ENCODE results near the gene APLP1.
"Not testable (repeated sequence)": the region's sequence is repeated elsewhere in the genome, so short reads cannot be mapped to it uniquely, and the experiment has no call there.

APLP1 gene

DNA sequence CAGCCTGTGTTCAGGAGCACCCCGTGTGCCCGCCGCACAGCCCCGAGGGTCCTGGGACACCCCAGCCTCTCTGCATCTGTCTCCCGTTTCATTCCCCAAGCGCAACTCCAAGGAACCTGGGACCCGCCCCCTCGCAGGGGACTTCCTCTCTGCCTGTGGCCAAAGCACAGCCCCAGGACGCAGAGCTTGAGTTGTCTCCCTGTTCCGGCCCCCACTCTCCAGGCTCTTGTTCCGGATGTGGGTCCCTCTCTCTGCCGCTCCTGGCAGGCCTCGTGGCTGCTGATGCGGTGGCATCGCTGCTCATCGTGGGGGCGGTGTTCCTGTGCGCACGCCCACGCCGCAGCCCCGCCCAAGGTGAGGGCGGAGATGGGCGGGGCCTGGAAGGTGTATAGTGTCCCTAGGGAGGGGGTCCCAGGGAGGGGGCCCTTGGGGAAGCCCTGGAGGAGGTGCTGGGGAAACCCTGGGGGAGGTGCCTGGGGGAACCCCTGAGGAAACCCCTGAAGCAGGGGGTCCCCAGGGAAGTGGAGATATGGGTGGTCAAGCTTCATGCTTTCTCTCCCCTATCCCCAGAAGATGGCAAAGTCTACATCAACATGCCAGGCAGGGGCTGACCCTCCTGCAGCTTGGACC is 35.3 kb downstream of the APLP1 start:
- DNase-seq (ENCODE audit: extremely low read depth in 1 of 2, low read depth in 1 of 2) = peak; percentile 78 to 85

DNA sequence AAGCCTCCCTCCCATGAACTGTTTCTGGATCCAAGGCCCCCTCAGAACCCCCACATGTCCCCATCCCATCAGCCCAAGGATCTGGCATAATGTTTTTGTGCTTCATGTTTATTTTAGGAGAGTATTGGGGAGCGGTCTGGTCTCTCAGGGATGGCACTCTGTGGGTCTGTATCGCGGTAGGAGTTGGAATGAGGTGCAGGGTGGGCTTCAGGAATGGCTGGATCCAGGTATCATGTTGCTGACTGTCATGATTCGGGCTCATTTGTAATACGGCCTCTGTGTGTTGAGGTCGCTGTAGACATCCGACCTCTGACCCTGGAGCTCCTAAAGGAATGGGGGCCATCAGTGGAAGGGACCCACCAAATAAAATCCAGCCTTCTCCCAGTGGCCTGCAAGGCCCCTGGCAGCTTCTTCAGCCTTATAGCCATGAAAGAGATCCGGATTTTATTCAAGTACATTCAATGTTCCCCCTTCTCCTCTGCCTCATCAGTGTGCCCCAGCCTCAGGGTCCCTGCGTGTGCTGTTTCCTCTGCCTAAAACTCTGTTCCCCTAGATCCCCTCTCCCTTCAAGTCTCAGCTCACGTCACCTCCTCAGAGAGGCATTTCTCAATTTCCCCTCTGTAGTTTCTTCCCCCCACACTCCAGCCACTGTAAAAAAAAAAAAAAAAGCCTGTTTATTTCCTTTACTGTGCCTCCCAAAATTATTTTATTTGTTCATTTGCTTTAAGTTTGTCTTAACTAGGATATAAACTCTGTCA is 36.1 kb downstream of the APLP1 start:
- no peak for DNase-seq (ENCODE audit: extremely low read depth in 1 of 2, low read depth in 1 of 2)

DNA sequence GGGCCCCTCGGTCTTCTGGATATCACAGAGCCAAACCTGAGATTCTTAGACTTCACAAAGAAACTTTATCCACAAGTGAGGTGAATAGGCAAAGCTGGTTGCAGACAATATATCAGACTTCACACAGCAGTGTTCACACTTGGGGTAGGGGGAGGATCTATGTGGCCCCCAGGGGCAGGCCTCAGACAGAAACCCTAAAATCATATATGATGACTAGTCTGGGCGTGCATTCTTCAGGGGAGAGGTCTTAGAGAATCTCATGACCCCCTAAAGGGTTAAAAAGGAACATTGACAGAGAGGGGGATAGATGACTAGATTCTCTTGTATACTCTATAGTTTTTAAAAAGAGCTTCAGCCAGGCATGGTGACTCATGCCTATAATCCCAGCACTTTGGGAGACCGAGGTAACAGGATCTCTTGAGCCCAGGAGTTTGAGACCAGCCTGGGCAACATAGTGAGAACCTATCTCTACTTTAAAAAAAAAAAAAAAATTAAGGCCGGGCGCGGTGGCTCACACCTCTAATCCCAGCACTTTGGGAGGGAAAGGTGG is 36.9 kb downstream of the APLP1 start:
- DNase-seq (ENCODE audit: extremely low read depth in 1 of 2, low read depth in 1 of 2) = no peak

DNA sequence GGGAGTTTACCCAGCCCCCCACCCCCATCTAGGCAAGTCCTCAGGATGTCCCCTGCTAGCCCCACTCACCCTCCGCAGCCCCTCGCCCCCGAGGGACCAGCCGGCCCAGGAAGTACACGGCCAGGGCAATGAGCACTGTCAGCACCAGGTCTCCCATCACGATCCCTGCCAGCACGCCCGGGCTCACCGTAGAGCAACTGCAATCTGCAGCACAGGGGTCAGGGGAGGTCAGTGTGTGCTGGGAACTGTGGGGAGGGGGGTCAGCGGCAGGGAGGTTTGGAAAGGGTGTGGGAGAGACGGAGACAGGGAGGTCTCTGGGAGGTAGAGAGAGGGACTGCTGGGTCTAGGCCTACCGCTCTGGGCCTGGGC is 39.0 kb downstream of the APLP1 start:
- no peak for DNase-seq (ENCODE audit: extremely low read depth in 1 of 2, low read depth in 1 of 2)

DNA sequence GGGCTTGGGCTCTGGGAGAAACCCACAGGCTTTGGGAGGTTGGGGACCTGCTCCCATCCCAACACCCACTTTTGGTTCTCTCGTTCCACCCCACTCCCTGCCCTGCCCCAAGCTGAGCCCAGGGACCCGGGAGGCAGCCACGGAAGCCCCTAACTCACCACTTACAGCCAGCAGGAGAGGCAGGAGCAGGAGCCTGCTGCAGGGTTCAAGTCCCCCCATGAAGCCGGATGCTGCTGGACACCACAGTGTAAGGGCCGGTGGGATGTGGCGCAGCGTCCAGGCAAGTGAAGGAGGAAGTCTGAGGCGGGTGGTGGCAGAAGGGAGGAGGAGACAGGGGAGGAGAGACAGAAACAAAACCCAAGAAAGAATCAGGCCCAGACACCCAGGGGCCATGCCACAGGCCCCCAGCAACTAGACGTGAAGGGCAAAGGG is 39.7 kb downstream of the APLP1 start, which contains the start of gene TYROBP:
Gene TYROBP (minus strand): TSS at position 286 of the 432 bp plus-strand sequence. CDS start 67 bp downstream, at position 219.
- DNase-seq (ENCODE audit: extremely low read depth in 1 of 2, low read depth in 1 of 2) = no peak

DNA sequence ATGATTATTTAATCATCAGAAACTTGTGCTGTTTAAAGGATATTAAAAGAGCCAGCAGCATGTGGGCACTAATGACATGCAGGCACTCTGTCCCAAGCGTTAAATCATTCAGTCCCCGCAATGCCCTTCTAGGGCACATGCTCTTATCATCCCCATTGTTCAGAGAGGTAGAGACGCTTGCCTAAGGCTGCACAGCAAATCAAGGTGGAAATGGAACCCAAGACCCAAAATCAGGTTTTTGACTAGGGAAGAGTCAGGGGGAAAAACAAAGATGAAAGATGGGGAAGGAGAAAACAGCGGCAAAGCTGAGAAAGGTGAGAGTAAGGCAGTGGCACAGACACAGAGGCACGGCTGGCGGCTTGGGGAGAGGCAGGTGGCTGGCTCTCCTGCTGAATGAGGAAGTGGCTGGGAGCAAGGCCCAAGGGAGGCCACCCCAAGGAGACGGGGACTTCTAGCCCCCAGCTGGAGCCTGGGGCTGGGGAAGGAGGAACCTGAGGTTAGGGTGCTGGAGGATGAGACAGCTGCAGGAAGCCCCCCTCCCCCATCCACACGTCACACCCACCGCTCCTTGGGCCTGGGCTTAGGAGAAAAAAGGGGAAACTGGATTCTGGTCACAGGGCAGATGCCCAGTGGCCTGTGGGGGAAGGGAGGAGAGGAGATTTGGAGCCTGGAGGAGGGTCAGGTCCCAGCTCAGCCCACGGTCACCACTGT is 40.8 kb downstream of the APLP1 start:
- DNase-seq (ENCODE audit: extremely low read depth in 1 of 2, low read depth in 1 of 2) = no peak

DNA sequence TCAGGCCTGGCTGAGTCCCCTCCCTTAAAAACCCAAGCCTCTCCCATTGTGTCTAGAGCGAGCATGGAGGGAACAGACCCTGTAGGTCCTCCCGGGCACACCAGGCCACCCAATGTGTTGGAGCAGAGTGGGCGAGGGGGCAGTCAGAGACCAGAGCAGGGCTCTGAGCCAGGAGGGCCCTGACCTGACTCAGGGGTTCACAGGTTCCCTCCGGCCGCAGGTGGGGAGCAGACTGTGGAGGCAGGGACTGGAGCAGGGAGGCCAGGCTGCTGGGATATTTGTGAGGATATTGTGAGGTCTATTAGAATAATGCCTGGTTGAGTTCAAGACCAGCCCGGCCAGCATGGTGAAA is 41.3 kb downstream of the APLP1 start:
- DNase-seq (ENCODE audit: extremely low read depth in 1 of 2, low read depth in 1 of 2) = no peak

DNA sequence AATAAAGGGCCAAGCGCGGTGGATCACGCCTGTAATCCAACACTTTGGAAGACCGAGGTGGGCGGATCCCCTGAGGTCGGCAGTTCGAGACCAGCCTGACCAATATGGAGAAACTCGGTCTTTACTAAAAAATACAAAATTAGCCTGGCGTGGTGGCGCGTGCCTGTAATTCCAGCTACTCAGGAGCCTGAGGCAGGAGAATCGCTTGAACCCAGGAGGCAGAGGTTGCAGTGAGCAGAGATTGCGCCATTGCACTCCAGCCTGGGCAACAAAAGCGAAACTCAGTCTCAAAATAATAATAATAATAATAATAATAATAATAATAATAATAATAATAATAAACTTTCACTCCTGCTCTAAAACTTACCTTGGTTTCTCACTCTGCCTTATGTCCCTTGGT is 42.0 kb downstream of the APLP1 start:
- DNase-seq (ENCODE audit: extremely low read depth in 1 of 2, low read depth in 1 of 2) = not testable (repeated sequence)

DNA sequence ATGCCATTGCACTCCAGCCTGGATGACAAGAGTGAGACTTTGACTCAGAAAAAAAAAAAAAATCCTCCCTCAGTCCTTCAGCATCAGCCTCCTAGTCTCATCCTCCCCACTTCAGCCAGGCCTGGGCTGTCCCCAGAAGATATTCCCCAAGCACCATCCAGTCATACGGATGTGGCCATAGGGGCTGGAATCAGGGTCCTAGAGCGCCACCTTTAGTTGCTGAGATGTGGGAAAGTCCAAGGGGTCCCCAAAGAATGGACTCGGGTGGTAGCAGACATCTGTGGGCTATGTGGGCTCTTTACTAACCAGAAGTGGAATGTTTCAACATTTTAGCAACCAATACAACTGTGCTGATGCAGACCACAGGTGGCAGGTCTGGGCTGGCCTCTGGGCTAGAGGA is 42.8 kb downstream of the APLP1 start:
- no peak for DNase-seq (ENCODE audit: extremely low read depth in 1 of 2, low read depth in 1 of 2)

DNA sequence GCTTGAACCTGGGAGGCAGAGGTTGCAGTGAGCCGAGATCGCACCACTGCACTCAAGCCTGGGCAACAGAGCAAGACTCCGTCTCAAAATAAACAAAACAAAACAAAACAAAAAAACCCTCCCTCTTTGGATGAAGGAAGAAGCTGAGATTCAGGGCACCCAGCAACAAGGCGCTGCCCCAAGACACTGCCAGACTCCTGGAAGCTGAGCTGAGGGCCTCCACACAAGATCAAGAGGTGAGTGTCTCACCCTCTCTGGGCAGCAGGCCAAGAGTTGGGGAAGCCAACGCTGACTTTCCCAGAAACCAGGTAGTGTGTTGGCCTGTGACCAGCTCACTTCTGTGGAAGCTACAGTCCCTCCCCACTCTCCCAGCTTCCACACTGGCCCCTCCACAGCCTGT is 43.4 kb downstream of the APLP1 start:
- DNase-seq (ENCODE audit: extremely low read depth in 1 of 2, low read depth in 1 of 2) = no peak

DNA sequence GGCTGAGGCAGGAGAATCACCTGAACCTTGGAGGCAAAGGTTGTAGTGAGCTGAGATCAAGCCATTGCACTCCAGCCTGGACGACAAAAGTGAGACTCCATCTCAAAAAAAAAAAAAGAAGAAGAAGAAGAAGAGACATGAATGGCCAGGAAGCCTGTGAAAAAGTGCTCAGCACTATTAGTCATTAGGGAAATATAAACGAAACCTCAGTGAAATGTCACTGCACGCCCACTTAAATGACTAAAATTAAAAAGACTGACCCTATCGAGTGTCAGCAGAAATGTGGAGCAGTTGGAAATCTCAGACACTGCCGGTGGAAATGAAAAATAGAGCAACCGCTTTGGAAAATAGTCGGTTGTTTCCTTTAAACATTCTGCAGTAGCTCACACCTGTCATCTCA is 45.2 kb downstream of the APLP1 start:
- DNase-seq (ENCODE audit: extremely low read depth in 1 of 2, low read depth in 1 of 2) = no peak

DNA sequence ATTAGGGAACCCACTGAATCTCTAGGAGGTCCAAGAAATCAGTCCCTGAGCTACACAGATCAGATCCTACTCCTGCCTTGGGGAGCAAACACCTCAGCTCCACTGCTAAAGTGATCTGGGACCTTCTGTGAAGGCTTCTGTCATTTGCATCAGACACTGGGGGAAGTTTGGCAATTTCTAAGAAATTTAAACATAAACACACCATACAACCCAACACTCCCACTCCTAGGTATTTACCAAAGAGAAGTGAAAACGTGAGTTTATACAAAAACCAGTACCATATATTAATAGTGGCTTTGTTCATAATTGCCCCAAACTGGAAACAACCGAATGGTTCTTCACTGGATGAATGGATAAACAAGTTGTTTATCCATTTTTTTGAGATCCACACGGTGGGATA is 47.1 kb downstream of the APLP1 start:
- DNase-seq (ENCODE audit: extremely low read depth in 1 of 2, low read depth in 1 of 2) = no peak

DNA sequence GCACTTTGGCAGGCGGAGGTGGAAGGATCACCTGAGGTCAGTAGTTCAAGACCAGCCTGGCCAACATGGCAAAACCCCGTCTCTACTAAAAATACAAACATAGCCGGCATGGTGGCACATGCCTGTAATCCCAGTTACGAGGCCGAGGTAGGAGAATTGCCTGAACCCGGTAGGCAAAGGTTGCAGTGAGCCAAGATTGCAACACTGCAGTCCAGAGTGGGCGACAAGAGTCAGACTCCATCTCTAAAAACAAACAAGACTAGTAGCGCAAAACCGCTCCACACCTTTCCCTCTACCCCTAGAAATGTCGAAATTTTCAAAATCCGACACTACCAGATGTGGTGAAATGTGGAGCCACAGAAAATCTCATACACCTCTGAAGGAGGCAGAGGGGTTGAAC is 50.9 kb downstream of the APLP1 start:
- DNase-seq (ENCODE audit: extremely low read depth in 1 of 2, low read depth in 1 of 2) = no peak

DNA sequence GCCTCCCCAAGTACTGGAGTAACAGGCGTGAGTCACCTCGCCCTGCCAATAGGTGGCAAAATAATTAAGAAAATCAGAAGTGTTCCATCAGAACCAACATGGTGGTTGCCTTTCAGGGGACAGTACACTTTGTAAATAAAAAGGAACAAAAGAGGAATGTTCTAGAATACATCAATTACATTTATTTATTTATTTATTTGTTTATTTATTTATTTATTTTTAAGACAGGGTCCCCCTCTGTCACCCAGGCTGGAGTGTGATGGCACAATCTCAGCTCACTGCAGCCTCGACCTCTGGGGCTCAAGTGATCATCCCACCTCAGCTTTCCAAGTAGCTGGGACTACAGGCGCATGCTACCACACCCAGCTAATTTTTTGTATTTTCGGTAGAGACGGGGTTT is 52.6 kb downstream of the APLP1 start:
- no peak for DNase-seq (ENCODE audit: extremely low read depth in 1 of 2, low read depth in 1 of 2)

DNA sequence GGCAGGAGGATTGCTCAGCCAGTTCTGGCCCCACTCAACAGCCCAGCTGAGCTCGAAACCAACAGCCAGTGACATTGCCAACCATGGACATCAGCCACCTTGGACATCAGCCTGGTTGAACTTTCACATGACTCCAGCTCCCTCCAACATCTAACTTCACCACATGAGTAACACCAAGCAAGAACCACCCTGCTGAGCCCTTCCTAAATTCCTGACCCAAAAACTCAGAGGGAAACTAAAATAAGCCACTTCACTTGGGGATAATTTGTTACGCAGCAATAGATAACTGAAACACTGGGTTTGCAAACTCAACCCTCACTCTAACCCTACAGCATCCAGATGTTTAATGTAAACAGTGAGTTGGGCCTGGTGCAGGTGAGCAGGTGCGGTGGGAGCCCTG is 57.1 kb downstream of the APLP1 start:
- no peak for DNase-seq (ENCODE audit: extremely low read depth in 1 of 2, low read depth in 1 of 2)

DNA sequence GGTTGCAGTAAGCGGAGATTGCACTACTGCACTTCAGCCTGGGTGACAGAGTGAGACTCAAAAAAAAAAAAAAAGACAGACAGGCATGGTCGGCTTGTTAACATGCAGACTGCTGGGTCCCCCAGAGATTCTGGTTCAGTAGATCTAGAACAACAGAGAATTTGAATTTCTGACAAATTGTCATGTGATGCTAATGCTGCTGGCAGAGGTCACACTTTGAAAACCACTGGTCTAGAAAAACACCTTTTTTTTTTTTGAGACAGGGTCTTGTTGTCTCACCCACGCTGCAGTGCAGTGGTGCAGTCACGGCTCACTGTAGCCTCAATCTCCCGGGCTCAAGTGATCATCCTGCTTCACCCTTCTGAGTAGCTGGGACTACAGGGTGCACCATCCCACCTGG is 60.1 kb downstream of the APLP1 start:
- no peak for DNase-seq (ENCODE audit: extremely low read depth in 1 of 2, low read depth in 1 of 2)
